GM19438 (cell line): ENCODE data around the gene PPP1R12B.
A peak's percentile ranks its signal among the peaks of the same experiment; 100 is the strongest.
"Not testable (repeated sequence)": the region's sequence is repeated elsewhere in the genome, so short reads cannot be mapped to it uniquely, and the experiment has no call there.

ENCODE experiments used
- ATAC-seq: cut with Tn5 transposase; IDR thresholded peaks from one replicate; pipeline ENCODE4 v1.9.1; 2021; ENCODE audit warnings: low read depth; ENCODE audit not compliant: unreplicated experiment

The PPP1R12B gene

DNA sequence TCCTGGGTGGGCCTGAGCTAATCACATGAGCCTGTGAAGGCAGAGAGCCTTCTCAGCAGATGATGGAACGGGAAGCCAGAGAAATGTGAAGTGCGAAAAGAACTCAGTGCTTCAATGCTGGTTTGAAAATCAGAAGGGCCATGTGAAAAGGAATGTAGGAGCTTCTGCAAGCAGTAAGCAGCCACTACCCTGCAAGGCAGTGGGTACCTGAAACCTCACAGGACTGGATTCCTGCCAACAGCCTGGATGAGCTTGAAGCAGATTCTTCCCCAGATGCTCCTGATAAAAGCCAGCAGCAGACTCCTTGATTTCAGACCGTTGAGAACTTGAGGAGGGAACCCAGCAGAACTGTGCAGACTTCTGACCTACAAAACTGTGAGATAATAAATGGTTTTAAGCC lies 203.2 kb downstream of the PPP1R12B start:
- no peak for ATAC-seq

DNA sequence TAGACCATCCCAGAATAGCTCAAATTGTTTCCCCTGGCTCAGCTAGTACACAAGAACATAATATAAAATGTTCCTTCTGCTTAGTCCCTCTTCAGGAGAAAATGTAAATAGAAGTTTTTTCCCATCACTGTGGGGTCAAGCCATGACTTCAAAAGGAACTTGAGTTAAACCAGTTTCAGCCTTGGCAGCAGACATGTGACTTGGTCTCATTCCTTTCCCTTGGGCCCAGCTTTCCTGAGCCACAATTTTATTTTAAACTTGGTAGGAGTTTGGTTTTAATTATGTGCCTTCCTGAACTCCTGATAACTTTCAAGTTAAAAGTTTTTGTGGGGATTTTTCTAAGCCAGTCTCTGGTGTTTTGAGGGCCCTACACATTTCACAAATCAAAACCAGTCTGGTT lies 204.1 kb downstream of the PPP1R12B start:
- ATAC-seq, result not testable (repeated sequence)

DNA sequence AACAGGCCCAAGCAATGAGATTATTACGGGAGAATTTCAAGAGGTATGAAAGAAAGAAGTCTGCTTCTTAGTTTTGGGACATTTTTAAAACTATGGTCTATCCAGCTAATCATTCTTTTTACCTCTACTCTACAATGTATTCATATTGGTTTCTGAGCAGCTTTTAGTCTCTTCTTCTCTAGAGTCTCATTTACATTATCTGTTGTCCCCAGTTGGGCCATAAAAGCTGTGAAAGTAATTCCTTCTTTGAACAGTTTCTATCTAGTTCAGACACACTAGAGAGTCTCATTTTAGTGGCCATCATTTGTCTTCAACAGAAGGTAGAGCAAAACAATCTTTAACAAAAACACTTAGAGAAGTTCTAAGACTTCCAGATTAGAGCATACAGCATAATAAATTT lies 204.6 kb downstream of the PPP1R12B start:
- not testable (repeated sequence) for ATAC-seq

DNA sequence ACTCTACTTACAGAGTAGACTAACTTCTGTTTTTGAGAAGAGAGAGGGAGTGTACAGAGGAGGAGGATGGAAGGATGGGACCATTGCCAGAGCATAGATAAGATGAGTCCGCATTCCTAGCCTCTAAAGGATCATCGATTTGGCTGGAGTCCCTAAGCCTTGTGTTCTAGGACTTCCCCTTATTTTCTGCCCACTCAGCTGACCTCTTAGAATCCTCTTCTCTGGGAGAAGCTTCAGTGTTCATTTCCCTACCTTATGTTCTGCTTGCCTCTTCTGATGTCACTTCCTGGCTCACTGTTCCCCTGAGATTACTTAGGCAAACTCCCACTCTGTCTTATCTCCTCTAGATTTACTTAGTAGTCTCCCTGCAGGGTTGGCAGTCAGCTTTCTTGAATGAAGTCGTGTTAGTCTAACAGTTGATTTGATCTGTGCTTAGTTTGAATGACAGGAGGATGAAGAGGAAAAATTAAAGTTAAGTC lies 205.1 kb downstream of the PPP1R12B start:
- ATAC-seq, result no peak

DNA sequence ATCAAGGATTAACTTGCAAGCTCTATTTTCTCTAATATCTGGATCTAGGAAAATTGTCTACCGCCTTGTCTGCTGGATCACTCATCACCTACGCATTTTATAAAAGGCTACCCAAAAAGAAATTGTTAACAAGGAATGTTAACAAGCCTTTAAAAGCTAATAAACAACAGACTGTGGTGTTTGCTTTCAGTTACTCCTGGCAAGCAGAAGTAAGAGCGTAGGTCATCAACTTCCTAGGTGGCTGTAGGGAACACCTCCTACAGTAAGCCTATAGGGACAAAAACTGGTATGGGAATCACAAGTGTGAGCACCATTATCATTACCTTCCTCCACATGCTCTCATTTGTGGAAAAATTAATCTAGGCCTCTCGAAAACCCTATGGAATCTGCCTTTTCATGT lies 206.1 kb downstream of the PPP1R12B start:
- not testable (repeated sequence) for ATAC-seq

DNA sequence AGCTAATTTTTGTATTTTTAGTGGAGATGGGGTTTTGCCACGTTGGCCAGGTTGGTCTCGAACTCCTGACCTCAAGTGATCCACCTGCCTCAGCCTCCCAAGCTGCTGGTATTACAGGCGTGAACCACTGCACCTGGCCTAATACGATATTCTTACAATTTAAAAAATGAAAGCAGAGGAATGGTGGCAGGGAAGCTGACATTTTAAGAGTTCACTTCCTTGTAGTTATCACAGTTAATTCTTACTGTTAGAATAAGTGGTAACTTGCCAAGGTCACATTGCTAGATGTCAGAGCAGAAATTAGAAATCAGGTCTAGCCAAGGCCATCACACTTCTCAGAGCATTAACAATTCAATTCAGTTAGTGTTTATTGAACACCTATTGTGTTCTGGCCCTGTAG lies 207.5 kb downstream of the PPP1R12B start:
- ATAC-seq, result not testable (repeated sequence)

DNA sequence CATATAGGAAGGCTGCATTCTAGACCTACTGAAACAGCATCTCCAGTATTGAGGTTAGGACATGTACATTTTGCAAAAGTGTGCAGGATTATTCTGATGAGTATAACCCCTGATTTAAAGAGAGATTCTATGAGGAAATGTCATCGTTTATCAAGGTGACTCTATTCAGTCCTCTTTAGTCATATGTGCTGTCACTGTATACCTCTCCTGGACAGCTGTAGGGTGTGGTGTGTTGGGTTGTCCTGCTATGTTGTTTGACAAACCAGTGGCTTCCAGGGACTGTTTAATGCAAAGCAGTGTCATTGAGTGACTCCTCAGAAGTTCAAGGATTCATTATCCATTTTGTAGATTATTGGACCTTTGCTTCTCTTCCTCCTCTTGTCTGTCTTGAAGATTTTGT lies 209.2 kb downstream of the PPP1R12B start:
- ATAC-seq, result not testable (repeated sequence)

DNA sequence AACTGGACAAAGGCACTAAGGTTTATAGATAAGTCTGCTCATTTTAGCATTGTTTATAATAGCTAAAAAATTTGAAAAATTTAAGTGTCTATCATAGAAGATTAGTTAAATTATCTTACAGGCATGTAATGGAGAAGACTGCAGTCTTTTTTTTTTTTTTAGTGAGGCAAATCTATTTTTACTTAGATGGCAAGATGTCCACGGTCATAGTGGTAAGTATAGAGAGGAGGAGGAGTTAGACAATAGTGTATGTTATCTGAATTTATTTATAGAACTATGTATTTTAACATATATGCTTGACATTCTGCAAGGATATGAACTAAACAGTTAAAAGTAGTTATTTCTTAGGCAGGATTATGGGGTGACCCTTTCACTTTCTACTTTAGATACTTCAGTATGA lies 212.7 kb downstream of the PPP1R12B start:
- no peak for ATAC-seq

DNA sequence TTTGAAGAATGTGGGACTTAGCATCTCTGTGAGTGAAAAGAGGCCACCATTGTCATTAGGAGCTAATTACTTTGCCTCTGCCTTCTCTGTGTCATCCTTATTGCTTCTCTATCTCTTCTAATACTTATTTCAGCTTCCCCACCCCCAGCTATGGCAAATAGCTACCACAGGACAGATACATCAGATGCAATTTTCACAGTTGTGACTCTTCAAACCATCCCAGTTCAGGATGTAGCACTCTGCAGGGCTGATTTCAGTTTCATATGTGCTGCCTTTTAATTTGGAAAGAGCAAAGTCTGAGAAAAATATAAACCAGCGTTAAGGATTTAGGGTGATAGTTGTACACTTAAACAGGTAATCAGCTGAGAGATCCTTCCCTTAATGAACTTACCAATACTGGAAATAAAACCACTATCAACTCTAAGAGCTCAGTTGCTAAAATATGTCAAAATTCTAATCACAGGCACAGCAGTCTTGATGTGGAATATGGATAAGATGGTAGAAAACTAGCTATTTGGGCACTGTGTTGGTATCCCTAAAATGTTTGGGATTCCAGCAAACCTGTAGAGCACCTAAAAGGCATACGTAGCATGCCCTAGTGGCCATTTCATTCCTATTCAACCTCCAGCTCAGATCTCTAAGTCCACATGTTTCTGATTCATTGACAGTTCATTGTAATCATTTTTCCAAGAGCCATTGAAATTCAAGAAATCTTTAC lies 213.4 kb downstream of the PPP1R12B start:
- ATAC-seq, result no peak

DNA sequence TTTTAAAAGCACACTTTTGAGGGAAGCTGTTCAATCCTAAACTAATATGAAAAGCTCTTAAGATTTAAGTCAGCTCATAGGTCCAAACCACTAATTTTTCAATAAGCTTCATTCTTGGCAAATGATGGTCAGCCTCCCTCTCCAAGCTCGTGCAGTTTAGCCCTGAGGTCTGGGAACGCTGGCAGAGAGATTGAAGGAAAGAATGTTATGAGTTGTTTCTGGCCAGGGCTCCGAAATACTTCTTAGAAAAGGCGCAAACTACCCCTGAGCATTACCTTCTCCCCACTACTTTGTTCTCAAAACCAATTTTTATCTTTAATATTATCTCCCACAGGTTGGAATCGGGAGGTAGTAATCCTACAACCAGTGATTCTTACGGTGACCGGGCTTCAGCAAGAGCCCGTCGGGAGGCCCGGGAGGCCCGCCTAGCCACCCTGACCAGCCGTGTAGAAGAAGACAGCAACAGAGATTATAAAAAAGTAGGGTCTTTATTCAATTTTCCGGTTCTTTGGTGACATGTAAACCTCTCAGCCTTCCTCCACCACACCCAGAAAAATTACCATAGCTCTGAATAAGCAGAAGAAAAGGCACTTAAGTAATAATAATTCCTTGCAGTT lies 214.1 kb downstream of the PPP1R12B start:
- ATAC-seq, result no peak

DNA sequence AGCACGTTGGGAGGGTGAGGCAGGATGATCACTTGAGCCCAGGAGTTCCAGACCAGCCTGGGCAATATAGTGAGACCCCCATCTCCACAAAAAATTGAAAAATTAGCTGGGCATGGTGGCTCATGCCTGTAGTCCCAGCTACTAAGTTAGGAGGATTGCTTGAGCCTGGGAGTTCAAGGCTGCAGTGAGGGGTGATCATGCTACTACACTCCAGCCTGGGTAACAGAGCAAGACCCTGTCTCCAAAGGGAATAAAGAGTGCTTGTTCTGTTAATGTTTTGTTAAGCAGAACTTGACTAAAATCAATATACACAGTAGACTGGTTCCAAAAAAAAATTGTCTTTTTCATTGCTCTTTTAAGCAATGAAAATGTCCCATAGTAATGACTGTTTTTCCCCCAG lies 215.3 kb downstream of the PPP1R12B start:
- ATAC-seq, result no peak

DNA sequence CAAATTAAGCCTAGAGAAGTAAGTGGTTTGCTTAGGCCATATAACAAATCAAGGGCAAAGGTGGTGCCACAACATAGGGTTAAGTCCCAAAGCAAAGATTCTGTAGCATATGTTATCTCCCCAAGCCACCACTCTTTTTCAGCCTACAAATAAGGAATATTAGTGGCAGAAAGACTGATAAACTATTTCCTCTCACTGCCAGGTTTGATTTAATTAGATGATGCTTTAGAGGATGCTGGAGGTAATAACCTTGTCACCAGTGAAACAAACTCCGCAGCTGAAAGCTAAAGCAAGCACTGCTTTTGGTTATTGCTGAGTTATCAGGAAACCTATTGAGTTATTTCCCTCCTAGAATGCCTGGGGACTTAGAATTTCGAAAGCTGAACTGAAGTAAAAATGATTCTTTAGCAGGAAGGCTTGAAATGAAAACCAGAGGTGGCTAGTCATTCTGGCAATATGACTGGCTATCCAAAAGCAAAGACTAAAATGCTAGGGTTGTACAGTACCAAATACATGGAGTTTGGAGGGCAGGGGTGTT lies 216.5 kb downstream of the PPP1R12B start:
- ATAC-seq, result no peak

DNA sequence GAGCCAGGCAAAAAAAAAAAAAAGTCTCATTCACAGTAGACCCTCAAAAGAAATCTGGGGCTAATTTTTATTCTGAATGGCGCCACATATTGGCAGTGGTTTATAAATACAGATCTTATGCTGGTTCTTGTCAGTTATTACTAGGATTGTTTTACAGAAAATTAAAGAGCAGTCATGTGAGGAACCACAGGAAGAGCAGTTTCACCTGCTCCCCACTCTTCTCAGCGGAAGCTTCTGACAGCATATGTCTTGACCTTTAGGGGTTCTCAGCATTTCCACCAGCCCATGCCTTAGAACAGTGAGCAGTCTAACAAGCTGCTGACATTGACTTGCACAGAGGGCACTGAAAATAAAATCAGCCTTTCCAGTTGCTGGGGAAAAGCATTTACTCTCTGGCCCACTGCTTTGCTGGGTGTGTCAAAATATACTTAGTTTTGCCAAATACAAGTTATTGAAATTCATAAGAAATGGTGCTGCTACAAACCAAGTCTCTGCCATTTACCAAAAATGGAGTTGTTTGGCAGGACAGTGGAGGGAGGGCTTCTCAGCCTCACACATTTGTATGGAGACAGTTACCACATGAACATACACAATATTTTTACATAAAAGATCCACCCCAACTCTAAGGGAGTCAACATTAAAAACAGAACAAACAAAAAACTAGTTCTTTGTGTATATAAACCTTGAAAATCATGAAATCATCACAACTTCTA lies 217.5 kb downstream of the PPP1R12B start:
- ATAC-seq, result peak; percentile 95

DNA sequence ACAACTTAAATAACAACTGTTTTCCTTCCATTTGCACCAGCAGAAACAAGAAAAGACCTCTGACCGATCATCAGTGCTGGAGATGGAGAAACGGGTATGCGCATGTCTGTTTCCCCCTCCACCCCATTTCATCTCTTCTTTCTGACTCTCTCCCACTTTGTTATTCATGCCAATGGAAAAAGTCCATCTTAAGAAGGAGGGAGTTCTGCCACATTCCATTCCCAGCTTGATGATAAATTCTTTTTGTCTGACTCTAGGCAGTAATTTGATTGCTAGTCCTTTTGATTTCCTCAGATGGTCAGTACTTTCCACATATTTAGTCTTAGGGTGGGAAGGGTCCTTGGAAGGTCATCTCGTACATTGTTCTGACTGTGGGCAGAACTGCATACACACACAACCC lies 219.2 kb downstream of the PPP1R12B start:
- no peak for ATAC-seq

DNA sequence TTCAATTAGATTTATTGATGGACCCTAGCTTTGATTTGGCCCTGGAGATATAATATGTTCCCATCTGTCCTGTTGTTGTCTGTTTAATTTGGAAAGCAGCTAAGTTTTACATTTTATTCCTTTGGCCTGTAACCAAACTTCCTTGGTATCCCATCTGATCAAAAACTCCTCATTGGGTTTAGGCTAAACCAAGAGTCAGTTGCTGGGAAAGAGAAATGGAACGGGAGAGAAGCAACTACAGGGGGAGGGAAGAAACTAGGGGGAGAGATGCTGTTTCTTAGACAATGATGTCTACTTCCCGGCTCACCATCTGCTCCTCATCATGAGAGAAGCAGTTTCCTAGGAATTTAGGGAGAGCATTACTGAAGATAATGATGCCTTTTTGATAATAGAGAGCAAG lies 219.9 kb downstream of the PPP1R12B start:
- no peak for ATAC-seq

DNA sequence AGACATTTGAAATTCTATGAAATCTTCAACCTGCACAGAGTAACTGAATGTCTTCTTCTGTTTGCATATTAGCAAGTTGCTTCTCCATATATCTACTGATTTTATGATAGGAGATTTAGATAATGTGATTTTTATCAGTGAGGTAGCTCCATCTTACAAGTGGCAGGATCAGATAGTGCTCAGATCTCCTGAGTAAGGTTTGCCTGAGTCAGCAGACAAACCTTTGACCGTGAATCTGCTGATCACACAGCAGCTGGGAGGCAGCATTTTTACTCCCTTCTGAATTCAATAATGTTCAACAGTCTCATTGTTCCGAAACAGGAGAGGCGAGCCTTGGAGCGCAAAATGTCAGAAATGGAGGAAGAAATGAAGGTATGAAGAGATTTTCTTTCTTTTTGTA lies 220.3 kb downstream of the PPP1R12B start:
- ATAC-seq, result no peak

DNA sequence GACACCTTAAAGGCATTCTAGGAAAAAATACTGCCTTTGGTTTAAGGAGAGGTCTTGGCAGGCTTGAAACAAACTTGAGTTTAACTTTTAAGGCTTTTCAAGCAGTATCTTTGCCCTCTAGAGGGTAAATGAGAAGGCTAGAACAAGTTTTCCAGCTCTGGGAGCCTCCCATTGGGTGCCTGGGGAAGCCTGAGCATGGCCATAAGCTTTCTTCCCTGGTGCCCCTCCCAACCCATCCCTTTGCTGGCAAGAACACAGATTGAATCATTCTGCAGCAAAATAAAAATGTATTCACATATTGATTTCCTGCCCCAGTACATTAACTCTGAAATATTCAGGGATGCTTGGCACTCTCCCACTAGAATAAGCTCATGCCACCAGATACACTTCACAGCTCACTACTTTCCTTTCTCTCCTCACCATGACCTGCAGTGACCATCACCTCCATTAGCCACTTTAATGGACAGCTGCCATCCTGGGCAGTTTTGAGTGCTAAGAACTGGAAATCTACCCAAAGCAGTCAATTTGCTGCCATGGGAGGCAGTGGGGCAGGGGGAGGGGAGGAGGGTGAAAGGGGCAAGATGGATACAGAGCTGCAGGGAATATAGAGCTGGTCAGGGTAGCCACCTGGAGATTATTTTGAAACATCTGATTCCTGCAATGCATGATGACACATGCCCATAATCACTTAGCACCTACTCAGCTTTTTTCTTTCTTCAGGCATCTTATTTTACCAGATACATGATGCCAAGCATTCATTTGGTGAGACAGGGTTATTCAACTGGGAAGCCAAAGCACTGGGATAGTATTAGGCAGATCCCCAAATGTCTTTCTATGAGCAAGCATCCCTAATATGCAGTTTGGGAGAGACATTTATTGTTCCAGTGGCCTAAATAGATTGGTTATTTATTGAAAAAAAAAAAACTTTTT lies 221.2 kb downstream of the PPP1R12B start:
- ATAC-seq, result no peak

DNA sequence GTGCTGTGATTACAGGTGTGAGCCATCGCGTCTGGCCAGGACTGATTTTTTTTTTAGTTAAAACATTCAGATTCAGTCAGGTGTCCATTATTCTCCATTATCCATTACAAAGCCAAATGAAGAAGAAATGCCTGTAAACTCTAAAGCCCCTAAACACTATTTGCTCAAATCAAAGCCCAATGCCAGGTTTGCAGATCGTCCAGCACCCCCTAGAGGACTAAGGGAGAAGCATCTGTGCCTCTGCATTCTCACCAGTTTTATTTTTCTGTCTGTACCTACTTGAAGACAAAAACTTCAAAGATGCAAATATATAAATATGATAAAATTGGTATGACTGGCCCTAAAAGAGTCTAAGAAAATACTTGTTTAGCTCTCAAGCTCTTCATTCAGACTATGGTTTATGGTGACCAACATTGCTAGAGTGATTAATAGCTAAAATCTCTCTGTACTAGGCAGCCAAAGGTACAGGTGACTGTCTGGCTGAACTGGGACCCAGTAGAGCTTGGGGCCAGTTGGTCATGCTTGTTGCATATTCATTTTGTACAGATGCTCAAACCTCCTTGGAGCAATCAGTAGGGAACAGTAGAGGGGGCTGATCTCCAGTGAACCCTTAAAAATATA lies 223.3 kb downstream of the PPP1R12B start:
- no peak for ATAC-seq

DNA sequence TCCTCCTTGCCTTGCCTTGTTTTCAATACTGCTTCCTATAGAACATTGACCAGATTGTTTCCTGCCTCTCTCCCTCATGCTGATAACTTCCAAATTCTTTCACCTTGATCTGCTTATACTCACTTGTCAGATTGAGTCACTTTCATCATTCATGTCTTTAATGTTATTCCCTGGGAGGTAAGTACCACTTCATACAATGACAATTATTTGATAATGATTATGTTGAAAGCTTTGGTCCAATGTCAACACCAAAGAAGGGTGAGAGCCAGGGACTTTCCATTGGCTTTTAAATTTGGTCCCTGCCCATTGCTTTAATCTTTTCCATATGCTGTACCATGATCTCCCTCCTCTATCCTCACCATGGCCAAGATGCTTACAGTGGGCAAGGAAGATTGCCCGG lies 224.4 kb downstream of the PPP1R12B start:
- ATAC-seq, result no peak
